Measurements from ENCODE around the gene MYH1.

The MYH1 gene

GRCh38 chr17:10516065-10516464, 2.3 kb downstream of the MYH1 start:
- no peak for TF ChIP-seq GATA2 (IDR thresholded peaks at IDR 0.05; ENCODE audit: low read depth, low read length)
- TF ChIP-seq GATA3 (IDR thresholded peaks at IDR 0.05; ENCODE audit: low read depth, low read length): no peak

DNA sequence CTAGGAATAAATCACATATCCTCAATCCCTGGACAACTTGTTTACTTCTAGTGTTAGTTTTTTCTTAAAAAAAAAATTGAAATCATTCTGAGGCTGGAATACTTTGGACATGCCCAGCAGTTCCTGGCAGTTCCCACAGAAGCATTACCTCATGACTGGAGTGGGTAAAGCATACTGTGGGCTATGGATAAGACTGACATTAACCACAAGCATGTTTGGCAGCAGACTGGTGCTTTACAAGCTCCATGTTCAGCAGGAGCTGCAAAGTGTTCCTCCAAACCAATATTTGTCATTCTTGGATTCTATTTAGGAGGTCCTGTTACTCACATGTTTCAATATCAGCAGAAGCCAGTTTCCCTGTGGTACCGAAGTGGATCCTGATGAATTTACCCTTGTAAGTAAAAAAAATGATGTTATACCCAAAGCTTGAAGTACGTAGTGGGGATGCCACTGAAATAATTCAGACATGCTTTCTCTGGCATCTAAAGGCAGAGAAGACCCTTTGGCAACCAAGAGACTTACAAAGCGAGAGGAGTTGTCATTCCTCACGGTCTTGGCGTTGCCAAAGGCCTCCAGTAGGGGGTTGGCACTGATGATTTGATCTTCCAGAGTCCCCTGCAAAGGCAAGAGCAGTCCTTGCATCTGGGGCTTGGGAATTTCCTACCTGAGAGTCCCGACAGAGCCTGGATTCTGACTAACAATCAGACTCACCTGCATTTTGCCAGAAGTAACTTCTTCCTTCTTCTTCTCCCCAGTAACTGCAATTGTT, 4.9 kb downstream of the MYH1 start:
- no peak for TF ChIP-seq GATA2 (IDR thresholded peaks at IDR 0.05; ENCODE audit: low read depth, low read length)
- TF ChIP-seq GATA3 (IDR thresholded peaks at IDR 0.05; ENCODE audit: low read depth, low read length): no peak

DNA sequence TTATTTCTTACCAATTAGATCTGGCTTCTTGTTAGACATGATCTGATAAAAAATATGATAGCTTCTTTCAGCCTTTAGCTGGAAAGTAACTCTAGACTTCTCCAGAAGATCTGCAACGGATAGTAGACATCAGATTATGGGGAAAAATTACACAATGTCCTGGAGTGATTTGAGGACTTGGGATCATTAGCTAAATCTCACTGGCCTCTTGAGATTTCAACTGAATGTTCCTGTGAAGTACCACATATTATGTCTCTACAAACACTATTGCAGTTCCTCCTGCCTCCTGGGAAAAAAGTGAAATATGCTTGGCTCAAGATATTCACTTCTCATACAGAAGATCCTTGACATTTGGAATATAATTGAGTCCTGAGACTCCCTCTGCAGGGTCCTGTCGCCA, 5.5 kb downstream of the MYH1 start:
- TF ChIP-seq GATA3 (IDR thresholded peaks at IDR 0.05; ENCODE audit: low read depth, low read length) (no peak), GATA2 (IDR thresholded peaks at IDR 0.05; ENCODE audit: low read depth, low read length) (no peak)

- TF ChIP-seq GATA2 (IDR thresholded peaks at IDR 0.05; ENCODE audit: low read depth, low read length) (no peak), GATA3 (IDR thresholded peaks at IDR 0.05; ENCODE audit: low read depth, low read length) (no peak)
These were observed 18.4 kb downstream of the MYH1 start for GRCh38 chr17:10499950-10500349.

GRCh38 chr17:10492004-10492403, 26.3 kb downstream of the MYH1 start:
- TF ChIP-seq GATA2 (IDR thresholded peaks at IDR 0.05; ENCODE audit: low read depth, low read length): no peak
- no peak for TF ChIP-seq GATA3 (IDR thresholded peaks at IDR 0.05; ENCODE audit: low read depth, low read length)

GRCh38 chr17:10482252-10482651, 36.1 kb downstream of the MYH1 start:
- no peak for TF ChIP-seq GATA3 (IDR thresholded peaks at IDR 0.05; ENCODE audit: low read depth, low read length)
- TF ChIP-seq GATA2 (IDR thresholded peaks at IDR 0.05; ENCODE audit: low read depth, low read length): no peak

- TF ChIP-seq GATA3 (IDR thresholded peaks at IDR 0.05; ENCODE audit: low read depth, low read length) (no peak), GATA2 (IDR thresholded peaks at IDR 0.05; ENCODE audit: low read depth, low read length) (no peak)
These were observed 40.6 kb downstream of the MYH1 start for GRCh38 chr17:10477701-10478100.

GRCh38 chr17:10474536-10474935, 43.8 kb downstream of the MYH1 start:
- TF ChIP-seq GATA2 (IDR thresholded peaks at IDR 0.05; ENCODE audit: low read depth, low read length) (no peak), GATA3 (IDR thresholded peaks at IDR 0.05; ENCODE audit: low read depth, low read length) (no peak)

DNA sequence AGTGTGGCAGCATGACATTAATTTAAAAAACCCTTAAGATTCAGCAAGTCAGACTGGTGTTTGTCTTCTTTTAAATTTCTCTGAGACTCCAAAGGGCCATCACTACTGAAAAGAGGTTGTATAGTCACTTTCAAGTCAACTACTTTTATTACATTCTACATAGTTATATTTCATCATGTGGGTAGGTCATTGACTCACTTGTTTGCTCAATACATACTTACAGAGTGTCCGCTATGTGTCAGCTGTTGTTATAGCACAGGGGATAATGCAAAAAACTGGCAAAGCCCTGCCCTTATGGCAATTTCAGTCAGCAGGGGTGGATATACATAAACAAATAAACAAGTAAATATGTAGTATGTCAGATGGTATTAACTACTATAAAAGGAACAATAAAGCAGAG, 46.5 kb downstream of the MYH1 start:
- TF ChIP-seq GATA3 (IDR thresholded peaks at IDR 0.05; ENCODE audit: low read depth, low read length): no peak
- TF ChIP-seq GATA2 (IDR thresholded peaks at IDR 0.05; ENCODE audit: low read depth, low read length): no peak

DNA sequence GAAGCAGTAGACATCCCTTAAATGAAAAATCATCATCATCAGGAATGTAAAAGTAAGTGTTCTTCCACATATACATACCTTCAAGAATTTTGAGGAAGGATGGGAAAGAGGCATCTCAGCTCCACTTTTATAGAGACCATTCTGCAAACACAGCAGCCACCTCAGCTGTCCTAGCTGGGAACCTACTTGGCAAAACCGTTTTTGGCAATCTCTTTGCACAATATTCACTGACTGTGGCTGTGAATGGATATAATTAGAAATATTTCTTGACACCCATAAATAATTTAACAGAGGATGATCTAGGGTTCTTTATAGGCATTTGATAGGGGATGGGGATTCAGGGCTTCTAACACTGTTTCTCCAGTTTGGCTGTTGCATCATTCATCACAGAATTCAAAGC, 48.9 kb downstream of the MYH1 start, which contains the start of gene MYH4:
Gene MYH4 (minus strand): TSS at position 101 of the 400 bp plus-strand sequence. CDS start 2,814 bp downstream, outside the sequence.
- TF ChIP-seq GATA3 (IDR thresholded peaks at IDR 0.05; ENCODE audit: low read depth, low read length): no peak
- TF ChIP-seq GATA2 (IDR thresholded peaks at IDR 0.05; ENCODE audit: low read depth, low read length): no peak

DNA sequence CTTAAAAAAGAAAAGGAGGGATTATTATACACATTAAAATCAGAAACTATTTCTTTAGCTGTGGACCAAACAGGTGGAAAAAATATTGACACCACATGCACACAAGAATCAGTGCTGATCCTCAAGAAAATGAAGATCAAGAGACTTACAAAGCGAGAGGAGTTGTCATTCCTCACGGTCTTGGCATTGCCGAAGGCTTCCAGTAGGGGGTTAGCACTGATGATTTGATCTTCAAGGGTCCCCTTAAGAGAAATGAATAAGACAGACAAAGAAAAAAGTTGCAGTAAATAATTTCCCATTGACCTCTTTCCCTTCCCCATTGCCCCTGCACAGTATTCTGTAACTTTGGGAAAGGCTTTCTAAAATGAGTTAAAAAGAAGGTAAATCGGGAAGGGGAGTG, 54.9 kb downstream of the MYH1 start:
- no peak for TF ChIP-seq GATA3 (IDR thresholded peaks at IDR 0.05; ENCODE audit: low read depth, low read length)
- no peak for TF ChIP-seq GATA2 (IDR thresholded peaks at IDR 0.05; ENCODE audit: low read depth, low read length)

GRCh38 chr17:10460062-10460461, 58.3 kb downstream of the MYH1 start:
- TF ChIP-seq GATA2 (IDR thresholded peaks at IDR 0.05; ENCODE audit: low read depth, low read length) (no peak), GATA3 (IDR thresholded peaks at IDR 0.05; ENCODE audit: low read depth, low read length) (no peak)

GRCh38 chr17:10458701-10459100, 59.6 kb downstream of the MYH1 start:
- TF ChIP-seq GATA2 (IDR thresholded peaks at IDR 0.05; ENCODE audit: low read depth, low read length) (no peak), GATA3 (IDR thresholded peaks at IDR 0.05; ENCODE audit: low read depth, low read length) (no peak)

GRCh38 chr17:10457952-10458351, 60.4 kb downstream of the MYH1 start:
- TF ChIP-seq GATA2 (IDR thresholded peaks at IDR 0.05; ENCODE audit: low read depth, low read length) (no peak), GATA3 (IDR thresholded peaks at IDR 0.05; ENCODE audit: low read depth, low read length) (no peak)

Data from SH-SY5Y (cell line).